K562 (cell line): ENCODE measurements around the gene SAFB. TPM values are rescaled to one million over a fixed set of nuclear protein-coding genes. Genes with fewer than 3 reads are reported as not detected.

Experiments used
- ATAC-seq: fragments of 200-7000 bp; cut with Tn5 transposase; 3 replicates; pipeline ENCODE4 v1.9.1; 2020; ENCODE audit warnings: moderate library complexity
- BruUV-seq: library from RNA; stranded (reverse); fragments of 400-500 nt; replicated peaks from 2 replicates; lab custom pipeline; 2021; lab: Mats Ljungman, UMichigan
- CTCF ChIA-PET: fragments of 300-600 bp; formaldehyde crosslinking; extraction: SDS; loops from one replicate; lab custom pipeline; 2021; ENCODE audit warnings: low intra/inter-chr PET ratio; lab: Yijun Ruan, JAX
- POLR2A ChIA-PET: fragments of 300-600, 350-650 bp; sonication (Branson Sonifier 250); formaldehyde crosslinking; extraction: SDS; loops from one replicate; lab custom pipeline; 2021; ENCODE audit warnings: antibody characterized with exemption, inconsistent platforms; lab: Yijun Ruan, JAX
- DNase-seq, 4 experiments: peaks; one replicate each; pipeline versions ENCODE4 v3.0.0 to v3.0.0-alpha.2; 2011 to 2018; ENCODE audit warnings: low spot score in 3 of 4, mixed read lengths in 3 of 4; ENCODE audit errors: extremely low read depth in 1 of 4
- FAIRE-seq: peaks from 2 replicates; lab custom pipeline; 2011; peaks lifted over from hg19 to GRCh38; lab: Jason Lieb, UNC
- H2AFZ ChIP-seq: 2 replicates; pipeline ENCODE4 v1.6.0; 2011; ENCODE audit warnings: low read depth, low read length, control low read depth, inconsistent platforms
- H3K27ac ChIP-seq: fragments of 200-600 bp; 3 replicates; pipeline ENCODE4 v1.8.0; 2011; ENCODE audit warnings: low read depth, mild to moderate bottlenecking, control low read depth, inconsistent platforms, low read length, moderate library complexity, mixed read lengths; ENCODE audit errors: extremely low read depth
- H3K27me3 ChIP-seq, 2 experiments: fragments of 300-600 bp in 1 of 2; 2 replicates in 1 of 2; 3 replicates in 1 of 2; pipeline versions ENCODE4 v1.6.0 to v1.8.0; 2011; ENCODE audit warnings: inconsistent platforms in 2 of 2, low read length in 2 of 2, mild to moderate bottlenecking in 1 of 2, mixed read lengths in 1 of 2, moderate library complexity in 1 of 2; ENCODE audit not compliant: control insufficient read depth in 2 of 2, insufficient read depth in 2 of 2
- H3K36me3 ChIP-seq: fragments of 300-600 bp; 3 replicates; pipeline ENCODE4 v1.8.0; 2011; ENCODE audit warnings: mild to moderate bottlenecking, low read length, inconsistent platforms; ENCODE audit not compliant: control insufficient read depth, insufficient read depth
- H3K4me1 ChIP-seq, 2 experiments: fragments of 200-600 bp in 1 of 2; replicated peaks in 1 of 2; 2 replicates in 1 of 2; 3 replicates in 1 of 2; pipeline versions ENCODE4 v1.5.1 to v1.8.0; 2011; ENCODE audit warnings: inconsistent platforms in 2 of 2, low read length in 2 of 2, mild to moderate bottlenecking in 1 of 2, mixed read lengths in 1 of 2, moderate library complexity in 1 of 2; ENCODE audit not compliant: control insufficient read depth in 2 of 2, insufficient read depth in 2 of 2
- H3K4me2 ChIP-seq: 2 replicates; pipeline ENCODE4 v1.6.1; 2011; ENCODE audit warnings: low read length, control low read depth, inconsistent platforms, mixed read lengths; ENCODE audit not compliant: insufficient read depth
- H3K4me3 ChIP-seq: fragments of 200-600 bp; sonication (generic), shearing (Covaris generic); 2 replicates; pipeline ENCODE4 v1.5.1; 2016; ENCODE audit warnings: control low read depth, inconsistent platforms
- H3K79me2 ChIP-seq: fragments of 200-600 bp; 3 replicates; pipeline ENCODE4 v1.8.0; 2011; ENCODE audit warnings: low read length, inconsistent platforms; ENCODE audit not compliant: control insufficient read depth, insufficient read depth
- H3K9ac ChIP-seq, 2 experiments: 2 replicates each; pipeline versions ENCODE4 v1.6.0 to v1.6.1; 2011; ENCODE audit warnings: low read depth in 2 of 2, low read length in 2 of 2, control low read depth in 1 of 2, inconsistent platforms in 1 of 2, mild to moderate bottlenecking in 1 of 2, mixed read lengths in 1 of 2; ENCODE audit not compliant: insufficient read depth in 1 of 2
- H3K9me1 ChIP-seq: one replicate; pipeline ENCODE4 v1.6.0; 2011; ENCODE audit warnings: inconsistent platforms, mild to moderate bottlenecking, low read length, moderate library complexity; ENCODE audit not compliant: control insufficient read depth, insufficient read depth
- H3K9me3 ChIP-seq: replicated peaks from 2 replicates; pipeline ENCODE4 v1.5.1; 2011; ENCODE audit warnings: low read depth, low read length, inconsistent platforms; ENCODE audit not compliant: control insufficient read depth, insufficient read depth
- H4K20me1 ChIP-seq: replicated peaks from 2 replicates; pipeline ENCODE4 v1.6.1; 2011; ENCODE audit warnings: low read length, inconsistent platforms, mixed read lengths; ENCODE audit not compliant: control insufficient read depth, insufficient read depth
- HMGN3 ChIP-seq: IDR thresholded peaks from 2 replicates; pipeline ENCODE4 v1.6.1; 2011; ENCODE audit warnings: borderline replicate concordance, low read depth, mild to moderate bottlenecking, mixed read lengths, low read length; ENCODE audit not compliant: insufficient read length; ENCODE audit errors: extremely low read depth
- MAZ ChIP-seq, 2 experiments: fragments of 450-650 bp in 1 of 2; sonication (generic) in 1 of 2; formaldehyde crosslinking; IDR thresholded peaks in 1 of 2; conservative IDR thresholded peaks in 1 of 2; 2 replicates each; pipeline versions ENCODE4 v1.4.0 to v1.5.0; 2020; ENCODE audit warnings: mild to moderate bottlenecking in 1 of 2, missing genetic modification reagents in 1 of 2
- POLR2G ChIP-seq: fragments of 200-400 bp; formaldehyde crosslinking; IDR thresholded peaks from 2 replicates; pipeline ENCODE4 v1.6.1; 2017; ENCODE audit warnings: low read depth, mild to moderate bottlenecking, antibody characterized with exemption, low read length, moderate library complexity
- SPI1 ChIP-seq: IDR thresholded peaks from 2 replicates; pipeline ENCODE4 v1.6.1; 2011; ENCODE audit warnings: low read depth, low read length, control low read depth, borderline replicate concordance
- ZSCAN29 ChIP-seq: fragments of 450-650 bp; IDR thresholded peaks from 2 replicates; pipeline ENCODE4 v1.6.1; 2017
- WGBS: fragments of 100-300 bp; shearing (Covaris generic); methylation state at CpG from one replicate; pipeline ENCODE4 v1.1.6; 2016; ENCODE audit warnings: low coverage, mixed read lengths; ENCODE audit not compliant: insufficient coverage; ENCODE audit errors: missing lambda C conversion rate; 5-methylcytosine and 5-hydroxymethylcytosine counted together
- in situ Hi-C: fragments of 300-500 bp; cut with MboI; formaldehyde crosslinking; loops from 4 replicates; pipeline ENCODE4 v1.15.0; 2018; ENCODE audit warnings: inconsistent platforms, mixed read lengths
- intact Hi-C: fragments of 100-400 bp; cut with micrococcal nuclease; formaldehyde crosslinking; loops from 2 replicates; pipeline ENCODE4 v1.14.2; 2022
- polyA plus RNA-seq, 8 experiments: library from polyadenylated mRNA; depleted of rRNA in 4 of 8; stranded (reverse) in 5 of 8; unstranded in 3 of 8; fragments of >200 nt; fragmentation: Nextera tagmentation in 2 of 8; fragmentation: Illumina TruSeq in 1 of 8; extraction: Ambion mirVana in 2 of 8; extraction: Trizol in 1 of 8; gene quantifications; 2 replicates each; pipeline versions ENCODE4 v1.2.1 to v1.2.3, GENCODE V29; 2011 to 2014; ENCODE audit warnings: inconsistent platforms in 1 of 8, missing spikeins in 1 of 8
- total RNA-seq, 7 experiments: library from RNA; depleted of rRNA in 6 of 7; stranded (reverse); fragments of >200 nt in 6 of 7; fragmentation: Illumina TruSeq in 2 of 7; extraction: Trizol in 2 of 7; gene quantifications; 2 replicates each; pipeline versions ENCODE4 v1.2.1 to v1.2.3, GENCODE V29; 2011 to 2021; ENCODE audit warnings: low replicate concordance in 1 of 7

The SAFB gene
- total and polyA plus RNA-seq, 9 of the 15 experiments (the other 6 are each of a cell fraction or from before 2014, with no cell fraction given): 1.1 to 151 (median 83.1) TPM

GRCh38 chr19:5671600-5671999 lies 48.7 kb downstream of the SAFB start:
- Histone ChIP-seq H3K27me3 (no peaks in the 10 kb centered on the region), H3K9me3 (no peaks in the 10 kb centered on the region), H3K27ac (no peak overlapping the region), H2AFZ (no peak overlapping the region), H3K9me1 (peaks cover 2% of the 10 kb centered on the region), H3K4me1 (peaks cover 10 to 23% of the 10 kb centered on the region in 2 experiments; a peak in 4 of 5 replicates), H3K36me3 (peaks cover 33% of the 10 kb centered on the region), H3K4me3 (no peak overlapping the region), H3K9ac (no peak overlapping the region), H3K79me2 (no peaks in the 10 kb centered on the region), H3K4me2 (no peak overlapping the region), H4K20me1 (no peaks in the 10 kb centered on the region)
- TF ChIP-seq POLR2G (peak; percentile 30; the same call in 1 of the 2 replicates), ZSCAN29 (no peak), MAZ (CRISPR knock-in tag; conservative IDR thresholded peaks at IDR 0.05 in 1 of 2, IDR thresholded peaks at IDR 0.05 in 1 of 2) (no peak)
- intact Hi-C loops (no loop called here), in situ Hi-C loops (no loop called here)
- 90% methylated on average over 7 of the region's 7 CpGs for WGBS
- FAIRE-seq (no peak), DNase-seq (no peak), ATAC-seq (no peak)
- BruUV-seq: no TSS peak
- POLR2A ChIA-PET: interaction anchor here (0.7 to 2.5 kb wide), 3 partner anchors 13 to 50 kb away, joined by 3 to 8 read pairs (median 4); partner anchors contain the start of genes RPL36, SAFB and SAFB2
- CTCF ChIA-PET: no interaction called here

GRCh38 chr19:5672708-5673459 lies 50.0 kb downstream of the SAFB start:
- in situ Hi-C loops: no loop called here
- Histone ChIP-seq H3K9me1 (no peaks in the 10 kb centered on the region), H3K4me2 (no peak overlapping the region), H4K20me1 (no peaks in the 10 kb centered on the region; the same call in 1 of the 2 replicates), H3K4me3 (no peak overlapping the region), H3K27me3 (no peaks in the 10 kb centered on the region), H3K79me2 (no peaks in the 10 kb centered on the region), H3K9ac (no peak overlapping the region), H3K9me3 (no peaks in the 10 kb centered on the region), H3K27ac (no peak overlapping the region), H3K36me3 (peaks cover 26% of the 10 kb centered on the region; the same call in 2 of the 3 replicates), H2AFZ (no peak overlapping the region), H3K4me1 (peaks cover 10 to 29% of the 10 kb centered on the region in 2 experiments; a peak in 4 of 5 replicates)
- ATAC-seq (no peak), FAIRE-seq (peak; percentile 67), DNase-seq (no peak)
- BruUV-seq: no TSS peak
- TF ChIP-seq HMGN3: no peak
- TF ChIP-seq SPI1: peak; percentile 23; the same call in 1 of the 2 replicates
- ChIA-PET CTCF (no interaction called here), POLR2A (interaction anchor here (0.7 to 2.5 kb wide), 3 partner anchors 14 to 51 kb away, joined by 3 to 8 read pairs (median 4); partner anchors contain the start of genes RPL36, SAFB and SAFB2)
- WGBS: 67% methylated on average over 12 of the region's 13 CpGs
- intact Hi-C loops: no loop called here
